GM12892 (cell line): ENCODE data around the gene LATS2.

Experiments
- POLR2A ChIP-seq: IDR thresholded peaks from 2 replicates; pipeline ENCODE4 v1.6.1; 2011; ENCODE audit warnings: low read depth, low read length, control low read depth
- POLR2AphosphoS5 ChIP-seq: IDR thresholded peaks from 2 replicates; pipeline ENCODE4 v1.6.1; 2011; ENCODE audit warnings: low read depth, low read length, control low read depth

DNA sequence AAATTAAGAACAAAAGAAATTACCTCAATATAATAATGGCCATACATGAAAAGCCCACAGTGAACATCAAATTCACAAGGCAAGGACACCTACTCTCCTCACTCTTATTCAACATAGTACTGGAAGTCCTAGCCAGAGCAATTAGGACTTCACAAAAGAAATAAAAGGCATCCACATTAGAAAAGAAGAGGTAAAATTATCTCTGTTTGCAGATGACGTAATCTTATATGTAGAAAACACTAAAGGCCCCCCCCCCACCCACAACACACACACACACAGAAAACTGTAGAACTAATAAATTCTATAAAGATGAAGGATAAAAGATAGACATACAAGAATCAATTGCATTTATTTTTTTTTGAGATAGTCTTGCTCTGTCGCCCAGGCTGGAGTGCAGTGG, 25.5 kb upstream of the LATS2 start:
- TF ChIP-seq POLR2AphosphoS5 (no peak), POLR2A (no peak)
